Measurements from ENCODE around the gene LGALSL.
A peak's percentile ranks its signal among the peaks of the same experiment; 100 is the strongest.
"Not testable (repeated sequence)": the region's sequence is repeated elsewhere in the genome, so short reads cannot be mapped to it uniquely, and the experiment has no call there.

Gene LGALSL

GRCh38 chr2:64442801-64443429, 11.0 kb upstream of the LGALSL start:
- DNase-seq (ENCODE audit: low spot score) = no peak

GRCh38 chr2:64445970-64446369, 8.0 kb upstream of the LGALSL start:
- not testable (repeated sequence) for DNase-seq (ENCODE audit: low spot score)

GRCh38 chr2:64447317-64448040, 6.5 kb upstream of the LGALSL start:
- no peak for DNase-seq (ENCODE audit: low spot score)

- peak; percentile 55 for DNase-seq (ENCODE audit: low spot score)
Observed at GRCh38 chr2:64448041-64448426, 5.9 kb upstream of the LGALSL start.

- DNase-seq (ENCODE audit: low spot score) = no peak
Observed at GRCh38 chr2:64451051-64451450, 2.9 kb upstream of the LGALSL start.

- peak; percentile 69 for DNase-seq (ENCODE audit: low spot score)
Observed at GRCh38 chr2:64454386-64455332, 697 bp downstream of the LGALSL start.

- DNase-seq (ENCODE audit: low spot score) = peak; percentile 6
Observed at GRCh38 chr2:64455545-64455944, 1.6 kb downstream of the LGALSL start.

- peak; percentile 25 for DNase-seq (ENCODE audit: low spot score)
Observed at GRCh38 chr2:64456293-64456692, 2.3 kb downstream of the LGALSL start.

- no peak for DNase-seq (ENCODE audit: low spot score)
Observed at GRCh38 chr2:64457524-64457923, 3.6 kb downstream of the LGALSL start.

GRCh38 chr2:64459575-64459974, 5.6 kb downstream of the LGALSL start:
- no peak for DNase-seq (ENCODE audit: low spot score)

- DNase-seq (ENCODE audit: low spot score) = no peak
Observed at GRCh38 chr2:64460330-64460729, 6.4 kb downstream of the LGALSL start.

GRCh38 chr2:64461271-64462058, 7.5 kb downstream of the LGALSL start:
- DNase-seq (ENCODE audit: low spot score) = no peak

- DNase-seq (ENCODE audit: low spot score) = no peak
Observed at GRCh38 chr2:64462171-64462570, 8.2 kb downstream of the LGALSL start.

GRCh38 chr2:64462940-64463700, 9.2 kb downstream of the LGALSL start:
- no peak for DNase-seq (ENCODE audit: low spot score)

GRCh38 chr2:64463781-64464180, 9.8 kb downstream of the LGALSL start:
- peak; percentile 68 for DNase-seq (ENCODE audit: low spot score)

- DNase-seq (ENCODE audit: low spot score) = no peak
Observed at GRCh38 chr2:64466478-64467085, 12.6 kb downstream of the LGALSL start.

GRCh38 chr2:64467096-64467843, 13.3 kb downstream of the LGALSL start:
- peak; percentile 77 for DNase-seq (ENCODE audit: low spot score)

GRCh38 chr2:64469261-64469660, 15.3 kb downstream of the LGALSL start:
- no peak for DNase-seq (ENCODE audit: low spot score)

GRCh38 chr2:64470071-64470470, 16.1 kb downstream of the LGALSL start:
- DNase-seq (ENCODE audit: low spot score) = no peak

- DNase-seq (ENCODE audit: low spot score) = no peak
Observed at GRCh38 chr2:64470766-64471295, 16.9 kb downstream of the LGALSL start.

All from Ammon's horn (tissue), 1 donor.